ENCODE measurements around the gene SLC4A1AP.
"Not testable (repeated sequence)": the region's sequence is repeated elsewhere in the genome, so short reads cannot be mapped to it uniquely, and the experiment has no call there.

Gene SLC4A1AP

GRCh38 chr2:27627963-27628766 lies 35.5 kb upstream of the SLC4A1AP start:
- DNase-seq (ENCODE audit: low read depth) = peak; percentile 96
- peak overlapping the region; percentile 99 for H3K4me3 ChIP-seq (ENCODE audit: low read length)
- TF ChIP-seq CTCF (conservative IDR thresholded peaks at IDR 0.05; ENCODE audit: low read depth, low read length) = no peak

GRCh38 chr2:27628767-27629709 lies 34.7 kb upstream of the SLC4A1AP start, which contains the start of the genes CCDC121 and GPN1:
Gene CCDC121, minus strand, starts transcription at chr2:27629012. Its CDS starts 1,213 bp downstream, at chr2:27627799.
Gene GPN1, plus strand, starts transcription at chr2:27629050. Its CDS starts 9 bp downstream, at chr2:27629059.
- H3K4me3 ChIP-seq (ENCODE audit: low read length) = peak within 1 kb of the TSS; percentile 99
- peak; percentile 64 for DNase-seq (ENCODE audit: low read depth)
- TF ChIP-seq CTCF (conservative IDR thresholded peaks at IDR 0.05; ENCODE audit: low read depth, low read length) = no peak

- H3K4me3 ChIP-seq (ENCODE audit: low read length); DNase-seq (ENCODE audit: low read depth): not testable (repeated sequence)
Measured at GRCh38 chr2:27630257-27630656, 33.4 kb upstream of the SLC4A1AP start.

GRCh38 chr2:27634291-27634690 lies 29.4 kb upstream of the SLC4A1AP start:
- H3K4me3 ChIP-seq (ENCODE audit: low read length) = no peak overlapping the region
- DNase-seq (ENCODE audit: low read depth) = no peak
- no peak for TF ChIP-seq CTCF (conservative IDR thresholded peaks at IDR 0.05; ENCODE audit: low read depth, low read length)

- no peak for DNase-seq (ENCODE audit: low read depth)
- H3K4me3 ChIP-seq (ENCODE audit: low read length) = no peak overlapping the region
- no peak for TF ChIP-seq CTCF (conservative IDR thresholded peaks at IDR 0.05; ENCODE audit: low read depth, low read length)
Measured at GRCh38 chr2:27636766-27637165, 26.9 kb upstream of the SLC4A1AP start.

- no peak for DNase-seq (ENCODE audit: low read depth)
- H3K4me3 ChIP-seq (ENCODE audit: low read length) = no peak overlapping the region
- no peak for TF ChIP-seq CTCF (conservative IDR thresholded peaks at IDR 0.05; ENCODE audit: low read depth, low read length)
Measured at GRCh38 chr2:27638037-27638637, 25.6 kb upstream of the SLC4A1AP start.

- TF ChIP-seq CTCF (conservative IDR thresholded peaks at IDR 0.05; ENCODE audit: low read depth, low read length) = no peak
- no peak overlapping the region for H3K4me3 ChIP-seq (ENCODE audit: low read length)
- DNase-seq (ENCODE audit: low read depth) = no peak
Measured at GRCh38 chr2:27638709-27639108, 25.0 kb upstream of the SLC4A1AP start.

Measured in retinal pigment epithelial cell (primary cell).